T-helper 1 cell treated with Interleukin-12 subunit alpha and Interleukin-12 subunit beta and Interleukin-4 antibody, amounts not matched to agents 30 μg/mL and 1 μg/mL, for 36 hours (primary cell): ENCODE data around the gene IFIT3.
"Not testable (repeated sequence)": the region's sequence is repeated elsewhere in the genome, so short reads cannot be mapped to it uniquely, and the experiment has no call there.

ENCODE experiments used
- H3K27ac Mint-ChIP-seq: one replicate; pipeline ENCODE4 v1.8.0; 2021; ENCODE audit warnings: mild to moderate bottlenecking, mixed read lengths
- H3K27me3 Mint-ChIP-seq: one replicate; pipeline ENCODE4 v1.8.0; 2021; ENCODE audit warnings: low read depth, mixed read lengths
- H3K36me3 Mint-ChIP-seq: one replicate; pipeline ENCODE4 v1.8.0; 2021; ENCODE audit warnings: low read depth, mixed read lengths
- H3K4me1 Mint-ChIP-seq: one replicate; pipeline ENCODE4 v1.8.0; 2021; ENCODE audit warnings: low read depth, mixed read lengths
- H3K4me3 Mint-ChIP-seq: one replicate; pipeline ENCODE4 v1.8.0; 2021; ENCODE audit warnings: mild to moderate bottlenecking, moderate library complexity, mixed read lengths
- H3K9me3 Mint-ChIP-seq: one replicate; pipeline ENCODE4 v1.8.0; 2021; ENCODE audit warnings: mixed read lengths

The IFIT3 gene

GRCh38 chr10:89309156-89310055 is 18.4 kb upstream of the IFIT3 start:
- H3K4me3 Mint-ChIP-seq: no peak overlapping the region
- H3K27me3 Mint-ChIP-seq: peaks cover 39% of the 10 kb centered on the region

GRCh38 chr10:89310056-89310893 is 17.5 kb upstream of the IFIT3 start:
- no peaks in the 10 kb centered on the region for H3K4me1 Mint-ChIP-seq
- H3K27me3 Mint-ChIP-seq: peaks cover 38% of the 10 kb centered on the region
- H3K4me3 Mint-ChIP-seq: no peak overlapping the region
- no peak overlapping the region for H3K27ac Mint-ChIP-seq
- H3K9me3 Mint-ChIP-seq: no peaks in the 10 kb centered on the region
- H3K36me3 Mint-ChIP-seq: peaks cover 3% of the 10 kb centered on the region

More at GRCh38 chr10:89309156-89310055, 18.4 kb upstream of the IFIT3 start:
- H3K9me3 Mint-ChIP-seq: no peaks in the 10 kb centered on the region
- no peaks in the 10 kb centered on the region for H3K4me1 Mint-ChIP-seq
- H3K27ac Mint-ChIP-seq: no peak overlapping the region
- H3K36me3 Mint-ChIP-seq: peaks cover 3% of the 10 kb centered on the region

GRCh38 chr10:89312973-89313372 is 14.8 kb upstream of the IFIT3 start:
- Mint-ChIP-seq H3K36me3 (peaks cover 1% of the 10 kb centered on the region), H3K4me3 (no peak overlapping the region), H3K4me1 (no peaks in the 10 kb centered on the region), H3K27me3 (peaks cover 50% of the 10 kb centered on the region), H3K27ac (no peak overlapping the region), H3K9me3 (peaks cover 7% of the 10 kb centered on the region)

- H3K27me3 Mint-ChIP-seq: peaks cover 62% of the 10 kb centered on the region
- no peak overlapping the region for H3K27ac Mint-ChIP-seq
- H3K4me1 Mint-ChIP-seq: no peaks in the 10 kb centered on the region
- peaks cover 1% of the 10 kb centered on the region for H3K36me3 Mint-ChIP-seq
- H3K9me3 Mint-ChIP-seq: peaks cover 12% of the 10 kb centered on the region
- no peak overlapping the region for H3K4me3 Mint-ChIP-seq
Observed at GRCh38 chr10:89314676-89315075, 13.1 kb upstream of the IFIT3 start.

- not testable (repeated sequence) for H3K36me3 Mint-ChIP-seq, H3K4me1 Mint-ChIP-seq, H3K27ac Mint-ChIP-seq, H3K4me3 Mint-ChIP-seq
- H3K27me3 Mint-ChIP-seq: peaks cover 76% of the 10 kb centered on the region
- H3K9me3 Mint-ChIP-seq: peaks cover 12% of the 10 kb centered on the region
Observed at GRCh38 chr10:89318047-89318446, 9.8 kb upstream of the IFIT3 start.

GRCh38 chr10:89325081-89325480 is 2.7 kb upstream of the IFIT3 start:
- H3K4me3 Mint-ChIP-seq, H3K27ac Mint-ChIP-seq, H3K9me3 Mint-ChIP-seq: not testable (repeated sequence)
- peaks cover 45% of the 10 kb centered on the region for H3K27me3 Mint-ChIP-seq
- H3K36me3 Mint-ChIP-seq: peaks cover 12% of the 10 kb centered on the region
- peaks cover 23% of the 10 kb centered on the region for H3K4me1 Mint-ChIP-seq

GRCh38 chr10:89325856-89326255 is 1.9 kb upstream of the IFIT3 start:
- Mint-ChIP-seq H3K36me3 (peaks cover 14% of the 10 kb centered on the region), H3K4me1 (peaks cover 25% of the 10 kb centered on the region), H3K27me3 (peaks cover 48% of the 10 kb centered on the region)
- H3K9me3 Mint-ChIP-seq, H3K27ac Mint-ChIP-seq, H3K4me3 Mint-ChIP-seq: not testable (repeated sequence)

GRCh38 chr10:89329151-89329550 is 1.4 kb downstream of the IFIT3 start:
- no peak overlapping the region for H3K27ac Mint-ChIP-seq
- peaks cover 3% of the 10 kb centered on the region for H3K9me3 Mint-ChIP-seq
- peak overlapping the region; percentile 86 for H3K4me3 Mint-ChIP-seq

GRCh38 chr10:89330014-89330413 is 2.2 kb downstream of the IFIT3 start:
- not testable (repeated sequence) for H3K36me3 Mint-ChIP-seq, H3K9me3 Mint-ChIP-seq, H3K27ac Mint-ChIP-seq
- Mint-ChIP-seq H3K4me1 (peaks cover 52% of the 10 kb centered on the region), H3K4me3 (peak overlapping the region; percentile 41), H3K27me3 (peaks cover 31% of the 10 kb centered on the region)

More at GRCh38 chr10:89329151-89329550, 1.4 kb downstream of the IFIT3 start:
- H3K36me3 Mint-ChIP-seq: peaks cover 12% of the 10 kb centered on the region
- H3K27me3 Mint-ChIP-seq: peaks cover 32% of the 10 kb centered on the region
- H3K4me1 Mint-ChIP-seq: peaks cover 49% of the 10 kb centered on the region

- peak overlapping the region; percentile 10 for H3K27ac Mint-ChIP-seq
Observed at GRCh38 chr10:89330537-89331212, 2.9 kb downstream of the IFIT3 start.

GRCh38 chr10:89331487-89332122 is 3.8 kb downstream of the IFIT3 start:
- not testable (repeated sequence) for H3K9me3 Mint-ChIP-seq, H3K36me3 Mint-ChIP-seq
- peaks cover 58% of the 10 kb centered on the region for H3K4me1 Mint-ChIP-seq

More at GRCh38 chr10:89330537-89331212, 2.9 kb downstream of the IFIT3 start:
- no peaks in the 10 kb centered on the region for H3K9me3 Mint-ChIP-seq
- H3K4me3 Mint-ChIP-seq: peak overlapping the region; percentile 7
- H3K36me3 Mint-ChIP-seq: peaks cover 10% of the 10 kb centered on the region
- peaks cover 38% of the 10 kb centered on the region for H3K27me3 Mint-ChIP-seq
- peaks cover 54% of the 10 kb centered on the region for H3K4me1 Mint-ChIP-seq

GRCh38 chr10:89332123-89332633 is 4.4 kb downstream of the IFIT3 start:
- peaks cover 10% of the 10 kb centered on the region for H3K36me3 Mint-ChIP-seq
- no peaks in the 10 kb centered on the region for H3K9me3 Mint-ChIP-seq
- peaks cover 61% of the 10 kb centered on the region for H3K4me1 Mint-ChIP-seq
- H3K27me3 Mint-ChIP-seq: peaks cover 52% of the 10 kb centered on the region
- H3K4me3 Mint-ChIP-seq: peak overlapping the region; percentile 80
- H3K27ac Mint-ChIP-seq: peak overlapping the region; percentile 71

More at GRCh38 chr10:89331487-89332122, 3.8 kb downstream of the IFIT3 start:
- peak overlapping the region; percentile 80 for H3K4me3 Mint-ChIP-seq
- peaks cover 46% of the 10 kb centered on the region for H3K27me3 Mint-ChIP-seq
- peak overlapping the region; percentile 71 for H3K27ac Mint-ChIP-seq

GRCh38 chr10:89335226-89335625 is 7.4 kb downstream of the IFIT3 start:
- Mint-ChIP-seq H3K4me3 (no peak overlapping the region), H3K36me3 (peaks cover 21% of the 10 kb centered on the region), H3K27me3 (peaks cover 61% of the 10 kb centered on the region), H3K4me1 (peaks cover 46% of the 10 kb centered on the region), H3K9me3 (no peaks in the 10 kb centered on the region), H3K27ac (no peak overlapping the region)
